Pulmonary artery endothelial cell (primary cell): ENCODE data around the gene TNS4. TPM values are rescaled to one million over a fixed set of nuclear protein-coding genes. Genes with fewer than 3 reads are reported as not detected.
"Not testable (repeated sequence)": the region's sequence is repeated elsewhere in the genome, so short reads cannot be mapped to it uniquely, and the experiment has no call there.

ENCODE experiments used
- DNase-seq: peaks from one replicate; pipeline ENCODE4 v3.0.0-alpha.2; 2011; ENCODE audit warnings: low read depth, low spot score
- total RNA-seq: library from RNA; depleted of rRNA; stranded (reverse); fragments of >200 nt; gene quantifications from 2 replicates; pipeline ENCODE4 v1.2.3, GENCODE V29; 2014

Gene TNS4
- total RNA-seq, result 0.04 TPM in 1 of 2 replicates, not detected in the other

- no peak for DNase-seq
Measured at GRCh38 chr17:40501499-40501911, at the start of gene TNS4. TSS of gene TNS4 (minus strand) at chr17:40501623. CDS start at chr17:40496425, 5,198 bp downstream.

GRCh38 chr17:40550608-40551007, 49.2 kb upstream of the TNS4 start:
- DNase-seq, result no peak

GRCh38 chr17:40548982-40549685, 47.7 kb upstream of the TNS4 start:
- peak; percentile 46 for DNase-seq

- DNase-seq, result no peak
Measured at GRCh38 chr17:40548491-40548981, 47.1 kb upstream of the TNS4 start.

- no peak for DNase-seq
Measured at GRCh38 chr17:40547785-40548478, 46.5 kb upstream of the TNS4 start.

- DNase-seq, result no peak
Measured at GRCh38 chr17:40547079-40547784, 45.8 kb upstream of the TNS4 start.

GRCh38 chr17:40546497-40546896, 45.1 kb upstream of the TNS4 start:
- not testable (repeated sequence) for DNase-seq

GRCh38 chr17:40545660-40546059, 44.2 kb upstream of the TNS4 start:
- DNase-seq, result no peak

- DNase-seq, result peak; percentile 19
Measured at GRCh38 chr17:40542558-40543411, 41.4 kb upstream of the TNS4 start.

- DNase-seq, result no peak
Measured at GRCh38 chr17:40541873-40542557, 40.6 kb upstream of the TNS4 start.

GRCh38 chr17:40541060-40541872, 39.8 kb upstream of the TNS4 start:
- DNase-seq, result no peak

GRCh38 chr17:40540448-40540847, 39.0 kb upstream of the TNS4 start:
- no peak for DNase-seq

- no peak for DNase-seq
Measured at GRCh38 chr17:40539711-40540411, 38.4 kb upstream of the TNS4 start.

GRCh38 chr17:40538936-40539705, 37.7 kb upstream of the TNS4 start:
- DNase-seq, result no peak

- DNase-seq, result no peak
Measured at GRCh38 chr17:40538019-40538935, 36.9 kb upstream of the TNS4 start.

- DNase-seq, result peak; percentile 72
Measured at GRCh38 chr17:40536295-40537171, 35.1 kb upstream of the TNS4 start.
